ENCODE measurements around the gene ENTPD2.

The ENTPD2 gene

GRCh38 chr9:137080260-137081122 lies 26.6 kb upstream of the ENTPD2 start:
- H3K27ac ChIP-seq = no peak overlapping the region
- no peak for DNase-seq (ENCODE audit: low read depth, low spot score)

- H3K27ac ChIP-seq = no peak overlapping the region
- no peak for DNase-seq (ENCODE audit: low read depth, low spot score)
Observed at GRCh38 chr9:137079401-137079787, 25.5 kb upstream of the ENTPD2 start.

- DNase-seq (ENCODE audit: low read depth, low spot score) = no peak
- no peak overlapping the region for H3K27ac ChIP-seq
Observed at GRCh38 chr9:137078701-137079400, 25.0 kb upstream of the ENTPD2 start.

- no peak overlapping the region for H3K27ac ChIP-seq
- no peak for DNase-seq (ENCODE audit: low read depth, low spot score)
Observed at GRCh38 chr9:137077758-137078693, 24.2 kb upstream of the ENTPD2 start.

GRCh38 chr9:137077010-137077747 lies 23.3 kb upstream of the ENTPD2 start, which contains the start of gene UAP1L1:
Gene UAP1L1 (plus strand): TSS chr9:137077517. CDS start chr9:137077533, 16 bp downstream.
- DNase-seq (ENCODE audit: low read depth, low spot score) = no peak
- H3K27ac ChIP-seq = no peak within 1 kb of the TSS

- H3K27ac ChIP-seq = no peak overlapping the region
- DNase-seq (ENCODE audit: low read depth, low spot score) = no peak
Observed at GRCh38 chr9:137076636-137077009, 22.8 kb upstream of the ENTPD2 start.

GRCh38 chr9:137075275-137075775 lies 21.5 kb upstream of the ENTPD2 start:
- no peak for DNase-seq (ENCODE audit: low read depth, low spot score)
- H3K27ac ChIP-seq = no peak overlapping the region

- DNase-seq (ENCODE audit: low read depth, low spot score) = no peak
- H3K27ac ChIP-seq = no peak overlapping the region
Observed at GRCh38 chr9:137074657-137075274, 20.9 kb upstream of the ENTPD2 start.

GRCh38 chr9:137073992-137074399 lies 20.1 kb upstream of the ENTPD2 start:
- no peak overlapping the region for H3K27ac ChIP-seq
- no peak for DNase-seq (ENCODE audit: low read depth, low spot score)

GRCh38 chr9:137071282-137071681 lies 17.4 kb upstream of the ENTPD2 start:
- no peak overlapping the region for H3K27ac ChIP-seq
- DNase-seq (ENCODE audit: low read depth, low spot score) = no peak

GRCh38 chr9:137070906-137071275 lies 17.0 kb upstream of the ENTPD2 start:
- no peak for DNase-seq (ENCODE audit: low read depth, low spot score)
- H3K27ac ChIP-seq = no peak overlapping the region

- H3K27ac ChIP-seq = no peak within 1 kb of the TSS
- DNase-seq (ENCODE audit: low read depth, low spot score) = peak; percentile 52
Observed at GRCh38 chr9:137070201-137070905, 16.5 kb upstream of the ENTPD2 start, which contains the start of gene SAPCD2. Gene SAPCD2 (minus strand): TSS chr9:137070557. CDS start chr9:137070460, 97 bp downstream.

GRCh38 chr9:137069508-137070091 lies 15.7 kb upstream of the ENTPD2 start:
- no peak overlapping the region for H3K27ac ChIP-seq
- no peak for DNase-seq (ENCODE audit: low read depth, low spot score)

GRCh38 chr9:137068539-137069507 lies 15.0 kb upstream of the ENTPD2 start:
- DNase-seq (ENCODE audit: low read depth, low spot score) = no peak

GRCh38 chr9:137067860-137068538 lies 14.1 kb upstream of the ENTPD2 start:
- DNase-seq (ENCODE audit: low read depth, low spot score) = no peak
- H3K27ac ChIP-seq = no peak overlapping the region

More at GRCh38 chr9:137068539-137069507, 15.0 kb upstream of the ENTPD2 start:
- no peak overlapping the region for H3K27ac ChIP-seq

GRCh38 chr9:137066096-137066861 lies 12.4 kb upstream of the ENTPD2 start:
- DNase-seq (ENCODE audit: low read depth, low spot score) = no peak
- no peak overlapping the region for H3K27ac ChIP-seq

All from epithelial cell of prostate (primary cell).